B cell (primary cell): ENCODE data around the gene MGAT4C. TPM values are rescaled to one million over a fixed set of nuclear protein-coding genes. Genes with fewer than 3 reads are reported as not detected.

Source experiments
- ATAC-seq: fragments of 200-7000 bp; cut with Tn5 transposase; one replicate; pipeline ENCODE4 v1.10.0; 2021; ENCODE audit warnings: low read depth, mild to moderate bottlenecking, moderate number of reproducible peaks, moderate library complexity
- CTCF ChIA-PET: fragments of 350-600 bp; sonication (Branson Sonifier 250); formaldehyde crosslinking; loops from one replicate; lab custom pipeline; 2021; ENCODE audit warnings: antibody characterized with exemption, inconsistent platforms; lab: Charles Lee
- POLR2A ChIA-PET: fragments of 350-600 bp; sonication (Branson Sonifier 250); formaldehyde crosslinking; loops from one replicate; lab custom pipeline; 2021; ENCODE audit warnings: antibody characterized with exemption; lab: Charles Lee
- DNase-seq: peaks from one replicate; pipeline ENCODE4 v3.0.0; 2013
- H2AFZ ChIP-seq: 2 replicates; pipeline ENCODE4 v1.6.1; 2012; ENCODE audit warnings: mild to moderate bottlenecking, low read depth, low read length; ENCODE audit not compliant: insufficient read depth, poor library complexity, severe bottlenecking
- H3K27ac ChIP-seq, 2 donors: 1 replicate in 1 of 2; 2 replicates in 1 of 2; pipeline ENCODE4 v1.5.1; 2012 to 2013; ENCODE audit warnings: low read length in 2 of 2, mild to moderate bottlenecking in 2 of 2, moderate library complexity in 1 of 2
- H3K27me3 ChIP-seq, 4 experiments: fragments of 200-600 bp in 1 of 4; sonication (generic) in 1 of 4; replicated peaks in 1 of 4; 1 replicate in 2 of 4; 2 replicates in 2 of 4; pipeline versions ENCODE4 v1.6.1 to v1.7.0; 2013 to 2016; ENCODE audit warnings: low read length in 3 of 4, mild to moderate bottlenecking in 2 of 4, mixed read lengths in 1 of 4, moderate library complexity in 1 of 4; ENCODE audit not compliant: insufficient read depth in 4 of 4, control insufficient read depth in 3 of 4; ENCODE audit errors: control extremely low read depth in 1 of 4
- H3K36me3 ChIP-seq, 2 experiments: replicated peaks in 1 of 2; 1 replicate in 1 of 2; 2 replicates in 1 of 2; pipeline versions ENCODE4 v1.6.1 to v1.7.1; 2013; ENCODE audit warnings: low read length in 1 of 2; ENCODE audit not compliant: insufficient read depth in 2 of 2, control insufficient read depth in 1 of 2; ENCODE audit errors: control extremely low read depth in 1 of 2, extremely low read depth in 1 of 2
- H3K4me1 ChIP-seq, 2 donors: fragments of 200-600 bp in 1 of 2; sonication (generic) in 1 of 2; 1 replicate in 1 of 2; 2 replicates in 1 of 2; pipeline versions ENCODE4 v1.5.1 to v1.6.1; 2013 to 2017; ENCODE audit warnings: low read length in 2 of 2; ENCODE audit not compliant: control insufficient read depth in 2 of 2, insufficient read depth in 2 of 2
- H3K4me2 ChIP-seq: replicated peaks from 2 replicates; pipeline ENCODE3; 2012; ENCODE audit warnings: mild to moderate bottlenecking, low read depth, low read length; ENCODE audit not compliant: poor library complexity, severe bottlenecking
- H3K4me3 ChIP-seq, 5 experiments: fragments of 200-600 bp in 1 of 5; sonication (generic) in 1 of 5; 1 replicate in 3 of 5; 2 replicates in 2 of 5; pipeline versions ENCODE4 v1.5.1 to v1.7.0; 2011 to 2016; ENCODE audit warnings: low read length in 4 of 5, mild to moderate bottlenecking in 4 of 5, low read depth in 2 of 5, control low read depth in 1 of 5, moderate library complexity in 1 of 5; ENCODE audit not compliant: insufficient read depth in 1 of 5; ENCODE audit errors: control extremely low read depth in 1 of 5, extremely low read depth in 1 of 5
- H3K79me2 ChIP-seq: fragments of 200-600 bp; sonication (generic); one replicate; pipeline ENCODE4 v1.6.0; 2016; ENCODE audit warnings: low read length; ENCODE audit not compliant: control insufficient read depth, insufficient read depth
- H3K9ac ChIP-seq: fragments of 200-600 bp; sonication (generic); 2 replicates; pipeline ENCODE4 v1.6.1; 2017; ENCODE audit warnings: mild to moderate bottlenecking, low read length, moderate library complexity
- H3K9me3 ChIP-seq, 3 donors: one replicate each; pipeline versions ENCODE4 v1.6.1 to v1.7.1; 2013; ENCODE audit warnings: low read length in 2 of 3; ENCODE audit not compliant: control insufficient read depth in 2 of 3, insufficient read depth in 1 of 3; ENCODE audit errors: control extremely low read depth in 1 of 3
- H4K20me1 ChIP-seq: 2 replicates; pipeline ENCODE4 v1.6.0; 2012; ENCODE audit warnings: mild to moderate bottlenecking, low read length; ENCODE audit not compliant: insufficient read depth, control insufficient read depth, poor library complexity, severe bottlenecking
- H3K27ac Mint-ChIP-seq: one replicate; pipeline ENCODE4 v1.8.0; 2021; ENCODE audit warnings: mixed read lengths
- H3K27me3 Mint-ChIP-seq: one replicate; pipeline ENCODE4 v1.8.0; 2021; ENCODE audit warnings: mixed read lengths
- H3K4me1 Mint-ChIP-seq: one replicate; pipeline ENCODE4 v1.8.0; 2021; ENCODE audit warnings: mixed read lengths
- H3K4me3 Mint-ChIP-seq: one replicate; pipeline ENCODE4 v1.8.0; 2021; ENCODE audit warnings: mixed read lengths
- H3K9me3 Mint-ChIP-seq: one replicate; pipeline ENCODE4 v1.8.0; 2022; ENCODE audit warnings: mixed read lengths; ENCODE audit not compliant: insufficient read depth
- CTCF ChIP-seq: fragments of 200-600 bp; IDR thresholded peaks from one replicate; pipeline ENCODE4 v1.8.0; 2022; ENCODE audit warnings: antibody characterized with exemption, mild to moderate bottlenecking
- EZH2 ChIP-seq: IDR thresholded peaks from 2 replicates; pipeline ENCODE4 v1.6.1; 2012; ENCODE audit warnings: borderline replicate concordance, low read depth, mild to moderate bottlenecking, moderate library complexity, low read length; ENCODE audit not compliant: insufficient read depth, poor library complexity, severe bottlenecking
- WGBS: methylation state at CpG from one replicate; pipeline ENCODE4 v1.1.5; 2013; ENCODE audit warnings: missing lambda C conversion rate; ENCODE audit not compliant: insufficient coverage; 5-methylcytosine and 5-hydroxymethylcytosine counted together
- intact Hi-C: fragments of 100-400 bp; cut with micrococcal nuclease; formaldehyde crosslinking; loops from one replicate; pipeline ENCODE4 v1.10.0; 2022
- polyA plus RNA-seq: library from polyadenylated mRNA; depleted of rRNA; stranded (reverse); fragments of >200 nt; gene quantifications from 2 replicates; pipeline ENCODE4 v1.2.3, GENCODE V29; 2012
- total RNA-seq, 2 donors: library from RNA; stranded (reverse); fragments of 120-200 nt in 1 of 2; gene quantifications; 1 replicate in 1 of 2; 2 replicates in 1 of 2; pipeline versions ENCODE4 v1.2.3 to v1.2.4, GENCODE V29; 2013 to 2022

MGAT4C gene
- total and polyA plus RNA-seq, 2 donors (not counting 1 experiment from before 2014, with no cell fraction given): not detected

DNA sequence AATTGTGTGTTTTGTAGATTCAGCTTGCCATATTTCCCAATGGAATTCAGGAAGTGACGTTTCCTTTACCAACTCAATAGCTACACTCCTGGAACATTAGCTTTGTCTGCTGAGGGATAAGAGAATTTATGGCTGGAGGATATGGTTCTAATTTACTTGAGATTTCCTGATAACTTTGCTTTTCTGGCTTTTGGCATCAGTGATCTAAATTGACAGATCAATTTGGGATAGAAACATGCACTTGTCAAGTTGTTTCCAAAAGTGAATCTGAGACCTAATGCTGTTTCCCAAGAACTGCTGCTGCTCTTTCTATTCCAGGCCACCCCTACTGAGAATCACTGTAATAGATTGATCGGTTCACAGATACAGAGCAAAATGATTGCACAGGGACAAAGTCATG, 43.2 kb downstream of the MGAT4C start:
- Histone ChIP-seq H2AFZ (no peak overlapping the region), H3K27me3 (no peaks in the 10 kb centered on the region), H4K20me1 (no peaks in the 10 kb centered on the region), H3K9ac (no peak overlapping the region), H3K79me2 (no peaks in the 10 kb centered on the region), H3K4me2 (no peak overlapping the region), H3K36me3 (no peaks in the 10 kb centered on the region), H3K4me3 (no peak overlapping the region), H3K27ac (no peak overlapping the region), H3K4me1 (no peaks in the 10 kb centered on the region), H3K9me3 (peaks cover 0 to 1% (median 0%) of the 10 kb centered on the region in 3 donors)
- no peaks in the 10 kb centered on the region for H3K4me1 Mint-ChIP-seq
- H3K27ac Mint-ChIP-seq: no peak overlapping the region
- no peaks in the 10 kb centered on the region for H3K27me3 Mint-ChIP-seq
- ChIA-PET POLR2A (no interaction called here), CTCF (no interaction called here)
- no peak for TF ChIP-seq EZH2
- TF ChIP-seq CTCF: no peak
- no CpG with 5 or more reads among the region's 2 CpGs for WGBS
- intact Hi-C loops: no loop called here
- DNase-seq: no peak
- ATAC-seq: no peak
- H3K9me3 Mint-ChIP-seq: peaks cover 11% of the 10 kb centered on the region
- no peak overlapping the region for H3K4me3 Mint-ChIP-seq

- no peaks in the 10 kb centered on the region for H4K20me1 ChIP-seq
- no peaks in the 10 kb centered on the region for H3K79me2 ChIP-seq
- ATAC-seq (no peak), DNase-seq (no peak)
- ChIA-PET POLR2A (no interaction called here), CTCF (no interaction called here)
- H3K4me1 ChIP-seq: no peaks in the 10 kb centered on the region
- no peak overlapping the region for H2AFZ ChIP-seq
- Mint-ChIP-seq H3K4me3 (no peak overlapping the region), H3K9me3 (peaks cover 3% of the 10 kb centered on the region), H3K4me1 (no peaks in the 10 kb centered on the region), H3K27ac (no peak overlapping the region), H3K27me3 (no peaks in the 10 kb centered on the region)
- H3K27ac ChIP-seq: no peak overlapping the region
- intact Hi-C loops: no loop called here
- H3K4me3 ChIP-seq: no peak overlapping the region
- no peaks in the 10 kb centered on the region for H3K9me3 ChIP-seq
- no peaks in the 10 kb centered on the region for H3K27me3 ChIP-seq
- H3K36me3 ChIP-seq: no peaks in the 10 kb centered on the region
- TF ChIP-seq EZH2 (no peak), CTCF (no peak)
- WGBS: 69% methylated on average over 3 of the region's 4 CpGs
- no peak overlapping the region for H3K4me2 ChIP-seq
- no peak overlapping the region for H3K9ac ChIP-seq
These were observed 57.3 kb downstream of the MGAT4C start for GRCh38 chr12:86198696-86199444.
